Measurements from ENCODE around the gene HCRTR2. TPM values are rescaled to one million over a fixed set of nuclear protein-coding genes. Genes with fewer than 3 reads are reported as not detected.

Gene HCRTR2
- total RNA-seq, 1 experiment from 2014 or later, result not detected

GRCh38 chr6:55260181-55260580 lies 85.9 kb downstream of the HCRTR2 start (continued):
- TF ChIP-seq, protein P1, sequence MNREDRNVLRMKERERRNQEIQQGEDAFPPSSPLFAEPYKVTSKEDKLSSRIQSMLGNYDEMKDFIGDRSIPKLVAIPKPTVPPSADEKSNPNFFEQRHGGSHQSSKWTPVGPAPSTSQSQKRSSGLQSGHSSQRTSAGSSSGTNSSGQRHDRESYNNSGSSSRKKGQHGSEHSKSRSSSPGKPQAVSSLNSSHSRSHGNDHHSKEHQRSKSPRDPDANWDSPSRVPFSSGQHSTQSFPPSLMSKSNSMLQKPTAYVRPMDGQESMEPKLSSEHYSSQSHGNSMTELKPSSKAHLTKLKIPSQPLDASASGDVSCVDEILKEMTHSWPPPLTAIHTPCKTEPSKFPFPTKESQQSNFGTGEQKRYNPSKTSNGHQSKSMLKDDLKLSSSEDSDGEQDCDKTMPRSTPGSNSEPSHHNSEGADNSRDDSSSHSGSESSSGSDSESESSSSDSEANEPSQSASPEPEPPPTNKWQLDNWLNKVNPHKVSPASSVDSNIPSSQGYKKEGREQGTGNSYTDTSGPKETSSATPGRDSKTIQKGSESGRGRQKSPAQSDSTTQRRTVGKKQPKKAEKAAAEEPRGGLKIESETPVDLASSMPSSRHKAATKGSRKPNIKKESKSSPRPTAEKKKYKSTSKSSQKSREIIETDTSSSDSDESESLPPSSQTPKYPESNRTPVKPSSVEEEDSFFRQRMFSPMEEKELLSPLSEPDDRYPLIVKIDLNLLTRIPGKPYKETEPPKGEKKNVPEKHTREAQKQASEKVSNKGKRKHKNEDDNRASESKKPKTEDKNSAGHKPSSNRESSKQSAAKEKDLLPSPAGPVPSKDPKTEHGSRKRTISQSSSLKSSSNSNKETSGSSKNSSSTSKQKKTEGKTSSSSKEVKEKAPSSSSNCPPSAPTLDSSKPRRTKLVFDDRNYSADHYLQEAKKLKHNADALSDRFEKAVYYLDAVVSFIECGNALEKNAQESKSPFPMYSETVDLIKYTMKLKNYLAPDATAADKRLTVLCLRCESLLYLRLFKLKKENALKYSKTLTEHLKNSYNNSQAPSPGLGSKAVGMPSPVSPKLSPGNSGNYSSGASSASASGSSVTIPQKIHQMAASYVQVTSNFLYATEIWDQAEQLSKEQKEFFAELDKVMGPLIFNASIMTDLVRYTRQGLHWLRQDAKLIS (CRISPR knock-in tag; IDR thresholded peaks at IDR 0.05; ENCODE audit: borderline replicate concordance), result no peak

DNA sequence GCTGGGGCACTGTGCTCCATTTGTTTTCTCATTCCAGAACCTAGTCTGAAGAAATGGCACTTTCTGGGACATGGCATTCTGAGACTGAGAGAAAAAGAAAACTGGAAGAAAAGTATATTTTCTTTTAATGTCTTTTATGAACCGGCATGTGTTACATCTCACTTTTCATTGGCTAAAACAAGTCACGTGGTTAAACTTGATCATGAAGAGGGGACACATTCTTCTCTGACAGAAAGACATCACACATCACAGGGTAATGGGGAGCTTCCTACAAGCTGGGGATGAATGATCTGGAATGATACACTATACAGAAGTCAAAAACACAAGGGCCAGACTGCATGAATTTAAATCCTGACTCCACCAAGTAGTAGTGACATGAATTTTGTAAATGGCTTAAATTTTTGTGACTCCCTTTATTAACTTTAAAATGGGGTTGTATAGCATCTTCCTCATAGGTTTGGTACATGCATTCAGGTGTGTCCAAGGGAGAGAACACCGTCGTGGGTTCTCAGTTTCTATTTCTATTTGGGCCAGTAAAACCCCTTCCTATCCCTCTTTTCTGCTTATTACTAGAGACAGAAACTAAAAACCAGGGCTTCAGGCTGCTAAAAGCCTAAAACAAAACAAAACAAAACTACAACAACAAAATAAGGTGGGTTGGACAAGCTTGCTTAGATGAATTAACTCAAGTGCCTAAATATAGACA lies 91.2 kb downstream of the HCRTR2 start:
- H3K9me3 Mint-ChIP-seq, result no peaks in the 10 kb centered on the region
- DNase-seq (ENCODE audit: low spot score), result no peak
- no peak overlapping the region for H3K27ac Mint-ChIP-seq
- no peaks in the 10 kb centered on the region for H3K36me3 Mint-ChIP-seq
- H3K4me3 Mint-ChIP-seq, result no peak overlapping the region
- no peaks in the 10 kb centered on the region for H3K27me3 Mint-ChIP-seq (ENCODE audit: low read depth)
- ChIA-PET CTCF (interaction anchor here (0.9 kb wide), 1 partner anchor 11 kb away, joined by 3 read pairs; no protein-coding TSS in a partner anchor), POLR2A (no interaction called here)
- H3K4me1 Mint-ChIP-seq, result no peaks in the 10 kb centered on the region
- no peak for ATAC-seq
- TF ChIP-seq FOXJ3 (CRISPR knock-in tag; IDR thresholded peaks at IDR 0.05; ENCODE audit: borderline replicate concordance) (no peak), ZNF121 (CRISPR knock-in tag; IDR thresholded peaks at IDR 0.05) (no peak)

GRCh38 chr6:55266896-55267295 lies 92.6 kb downstream of the HCRTR2 start:
- ATAC-seq, result no peak
- TF ChIP-seq E2F4 (CRISPR knock-in tag; IDR thresholded peaks at IDR 0.05; ENCODE audit: borderline replicate concordance, low read depth) (no peak), NR3C1 (CRISPR knock-in tag; conservative IDR thresholded peaks at IDR 0.05; ENCODE audit: low read depth) (no peak), NR1H2 (CRISPR knock-in tag; IDR thresholded peaks at IDR 0.05) (no peak), KAT7 (CRISPR knock-in tag; IDR thresholded peaks at IDR 0.05; ENCODE audit: borderline replicate concordance) (no peak), SMAD3 (CRISPR knock-in tag; IDR thresholded peaks at IDR 0.05; ENCODE audit: borderline replicate concordance) (no peak), CTCF (IDR thresholded peaks at IDR 0.05) (no peak)
- TF ChIP-seq, protein P2, sequence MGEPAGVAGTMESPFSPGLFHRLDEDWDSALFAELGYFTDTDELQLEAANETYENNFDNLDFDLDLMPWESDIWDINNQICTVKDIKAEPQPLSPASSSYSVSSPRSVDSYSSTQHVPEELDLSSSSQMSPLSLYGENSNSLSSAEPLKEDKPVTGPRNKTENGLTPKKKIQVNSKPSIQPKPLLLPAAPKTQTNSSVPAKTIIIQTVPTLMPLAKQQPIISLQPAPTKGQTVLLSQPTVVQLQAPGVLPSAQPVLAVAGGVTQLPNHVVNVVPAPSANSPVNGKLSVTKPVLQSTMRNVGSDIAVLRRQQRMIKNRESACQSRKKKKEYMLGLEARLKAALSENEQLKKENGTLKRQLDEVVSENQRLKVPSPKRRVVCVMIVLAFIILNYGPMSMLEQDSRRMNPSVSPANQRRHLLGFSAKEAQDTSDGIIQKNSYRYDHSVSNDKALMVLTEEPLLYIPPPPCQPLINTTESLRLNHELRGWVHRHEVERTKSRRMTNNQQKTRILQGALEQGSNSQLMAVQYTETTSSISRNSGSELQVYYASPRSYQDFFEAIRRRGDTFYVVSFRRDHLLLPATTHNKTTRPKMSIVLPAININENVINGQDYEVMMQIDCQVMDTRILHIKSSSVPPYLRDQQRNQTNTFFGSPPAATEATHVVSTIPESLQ (CRISPR knock-in tag; IDR thresholded peaks at IDR 0.05), result no peak
- CTCF ChIA-PET, result interaction anchor here (0.5 to 1.9 kb wide), 3 partner anchors 10 to 54 kb away, joined by 3 to 10 read pairs (median 4); no protein-coding TSS in a partner anchor

More at GRCh38 chr6:55266896-55267295, 92.6 kb downstream of the HCRTR2 start:
- H3K4me1 Mint-ChIP-seq, result no peaks in the 10 kb centered on the region
- H3K4me3 Mint-ChIP-seq, result no peak overlapping the region
- no peak overlapping the region for H3K27ac Mint-ChIP-seq
- POLR2A ChIA-PET, result no interaction called here
- H3K27me3 Mint-ChIP-seq (ENCODE audit: low read depth), result no peaks in the 10 kb centered on the region
- H3K36me3 Mint-ChIP-seq, result no peaks in the 10 kb centered on the region
- no peaks in the 10 kb centered on the region for H3K9me3 Mint-ChIP-seq
- no peak for DNase-seq (ENCODE audit: low spot score)
